ENCODE data around the gene ZNF280B. TPM values are rescaled to one million over a fixed set of nuclear protein-coding genes. Genes with fewer than 3 reads are reported as not detected.

ZNF280B gene
- total RNA-seq, 2 donors from 2014 or later, result 0.33 to 1.0 TPM

GRCh38 chr22:22550789-22551434, 42.4 kb upstream of the ZNF280B start:
- H3K9me3 ChIP-seq, result no peaks in the 10 kb centered on the region
- TF ChIP-seq POLR2A (IDR thresholded peaks at IDR 0.05) (no peak), CTCF (IDR thresholded peaks at IDR 0.05) (no peak)
- ATAC-seq (no peak), DNase-seq (no peak)
- no peaks in the 10 kb centered on the region for H3K4me1 ChIP-seq
- no peak overlapping the region for H3K27ac ChIP-seq
- intact Hi-C loops (cut with DNase I), result no loop called here
- WGBS, 2 donors, result 78 to 81% methylated on average over 5 to 6 of the region's 8 CpGs
- no peaks in the 10 kb centered on the region for H3K36me3 ChIP-seq (replicated peaks in 1 of 2; ENCODE audit: insufficient read depth in 1 of 2, low read depth in 2 of 2)
- H3K27me3 ChIP-seq, result no peaks in the 10 kb centered on the region
- H3K4me3 ChIP-seq, result no peak overlapping the region

DNA sequence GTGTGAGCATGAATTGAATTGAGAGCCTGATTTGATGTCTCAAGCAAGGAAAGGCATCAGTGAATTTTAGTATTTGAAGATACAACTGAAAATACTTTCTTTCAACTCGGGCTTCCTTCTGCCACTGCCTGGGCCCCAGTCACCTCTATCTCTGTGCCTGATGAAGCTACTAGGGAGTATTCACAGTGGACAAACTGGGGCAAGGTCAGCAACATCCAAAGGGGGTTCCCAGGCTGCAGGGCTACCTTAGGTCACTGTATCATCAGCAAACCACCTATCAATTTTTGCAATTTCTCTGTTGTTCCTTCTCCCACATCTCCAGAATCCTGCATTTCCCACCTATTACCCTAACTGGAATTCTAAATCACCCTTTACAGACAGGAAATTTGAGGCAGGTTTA, 40.4 kb upstream of the ZNF280B start:
- WGBS, 2 donors, result 47 to 57% methylated on average over 1 of the region's 1 CpG
- no peak overlapping the region for H3K27ac ChIP-seq
- DNase-seq, result no peak

GRCh38 chr22:22548317-22548716, 39.8 kb upstream of the ZNF280B start:
- Histone ChIP-seq H3K4me3 (no peak overlapping the region), H3K27me3 (no peaks in the 10 kb centered on the region), H3K9me3 (no peaks in the 10 kb centered on the region), H3K4me1 (no peaks in the 10 kb centered on the region), H3K27ac (no peak overlapping the region), H3K36me3 (replicated peaks in 1 of 2; ENCODE audit: insufficient read depth in 1 of 2, low read depth in 2 of 2) (no peaks in the 10 kb centered on the region)
- no peak for TF ChIP-seq POLR2A (IDR thresholded peaks at IDR 0.05)
- no peak for TF ChIP-seq CTCF (IDR thresholded peaks at IDR 0.05)
- intact Hi-C loops (cut with DNase I), result no loop called here
- ATAC-seq (no peak), DNase-seq (no peak)
- WGBS, 2 donors, result 61 to 68% methylated on average over 4 to 8 of the region's 9 CpGs

More for the DNA sequence above, 40.4 kb upstream of the ZNF280B start:
- Histone ChIP-seq H3K9me3 (no peaks in the 10 kb centered on the region), H3K4me1 (no peaks in the 10 kb centered on the region), H3K36me3 (replicated peaks in 1 of 2; ENCODE audit: insufficient read depth in 1 of 2, low read depth in 2 of 2) (no peaks in the 10 kb centered on the region), H3K4me3 (no peak overlapping the region), H3K27me3 (no peaks in the 10 kb centered on the region)
- intact Hi-C loops (cut with DNase I), result no loop called here
- ATAC-seq, result no peak
- no peak for TF ChIP-seq POLR2A (IDR thresholded peaks at IDR 0.05)
- TF ChIP-seq CTCF (IDR thresholded peaks at IDR 0.05), result no peak

- 32 to 56% methylated on average over 3 of the region's 3 CpGs for WGBS, 2 donors
- Histone ChIP-seq H3K27me3 (no peaks in the 10 kb centered on the region), H3K4me1 (no peaks in the 10 kb centered on the region), H3K9me3 (no peaks in the 10 kb centered on the region), H3K36me3 (replicated peaks in 1 of 2; ENCODE audit: insufficient read depth in 1 of 2, low read depth in 2 of 2) (no peaks in the 10 kb centered on the region), H3K27ac (no peak overlapping the region), H3K4me3 (no peak overlapping the region)
- TF ChIP-seq CTCF (IDR thresholded peaks at IDR 0.05), result no peak
- ATAC-seq, result no peak
- no peak for DNase-seq
- intact Hi-C loops (cut with DNase I), result no loop called here
These were observed 39.3 kb upstream of the ZNF280B start for GRCh38 chr22:22547692-22548300.

- Histone ChIP-seq H3K36me3 (replicated peaks in 1 of 2; ENCODE audit: insufficient read depth in 1 of 2, low read depth in 2 of 2) (no peaks in the 10 kb centered on the region), H3K4me3 (no peak overlapping the region), H3K27ac (no peak overlapping the region), H3K27me3 (no peaks in the 10 kb centered on the region), H3K9me3 (no peaks in the 10 kb centered on the region), H3K4me1 (no peaks in the 10 kb centered on the region)
- ATAC-seq (no peak), DNase-seq (no peak)
- WGBS, 2 donors, result 71 to 92% methylated on average over 3 of the region's 3 CpGs
- TF ChIP-seq CTCF (IDR thresholded peaks at IDR 0.05), result no peak
- TF ChIP-seq POLR2A (IDR thresholded peaks at IDR 0.05), result no peak
- intact Hi-C loops (cut with DNase I), result no loop called here
These were observed 38.7 kb upstream of the ZNF280B start for GRCh38 chr22:22547226-22547625.
